NK-92 (cell line): ENCODE measurements around the gene TLR5.

ENCODE experiments used
- DNase-seq: peaks from one replicate; lab custom pipeline; 2025; ENCODE audit not compliant: unreplicated experiment; lab: John Stamatoyannopoulos, UW

TLR5 gene

DNA sequence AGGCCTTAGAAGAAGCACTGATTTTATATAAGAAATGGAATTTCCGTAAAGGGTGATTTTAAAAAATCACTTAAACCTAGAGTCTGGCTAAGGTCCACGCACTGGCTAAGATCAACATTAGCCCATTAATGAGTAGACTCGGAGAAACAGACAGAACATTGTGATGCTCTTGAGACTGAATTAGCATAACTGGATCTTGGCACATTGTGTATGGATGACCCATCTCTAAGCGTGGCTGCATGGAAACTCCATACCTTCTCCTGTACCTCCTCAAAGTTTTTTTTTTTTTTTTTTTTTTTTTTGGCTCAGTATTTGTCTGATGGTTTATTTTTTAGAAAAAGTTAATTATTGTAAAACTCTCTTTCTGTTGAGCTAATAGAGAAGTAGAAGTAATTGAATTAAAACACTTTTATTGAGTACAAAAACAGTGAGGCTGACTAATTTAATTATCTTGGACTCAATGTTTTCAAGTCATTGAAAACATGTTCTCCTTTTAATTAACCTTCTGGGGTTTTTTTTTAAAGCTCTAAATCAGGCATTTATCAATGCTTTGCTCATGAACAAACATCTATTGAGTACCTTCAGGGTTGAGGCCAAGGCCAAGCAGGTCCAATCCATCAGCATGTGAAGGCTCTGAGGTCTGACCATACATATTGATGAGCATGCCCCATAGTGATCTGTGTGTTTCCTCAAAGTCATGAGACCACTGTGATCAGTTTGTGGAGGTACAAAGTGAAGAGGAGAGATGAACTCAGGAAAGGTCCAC is 74.0 kb downstream of the TLR5 start:
- no peak for DNase-seq

DNA sequence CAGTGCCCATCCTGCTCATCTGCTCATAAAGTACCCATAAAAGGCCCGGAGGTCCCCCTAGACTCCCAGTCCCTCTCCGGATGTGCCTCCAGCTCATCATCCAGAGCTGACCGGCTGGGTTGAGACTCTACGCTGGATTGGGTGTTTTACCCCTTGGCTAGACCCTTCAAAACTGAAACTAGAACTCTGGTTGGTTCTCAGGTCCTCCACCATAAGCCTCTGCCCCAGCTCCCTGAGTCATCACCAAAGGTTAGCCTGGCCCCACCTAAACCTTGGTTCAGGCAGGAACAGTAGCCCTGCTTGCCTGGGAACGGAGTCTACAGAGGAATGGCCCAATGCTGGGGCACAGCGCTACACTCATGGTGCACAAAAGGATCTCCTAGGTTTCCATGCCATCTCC is 75.1 kb downstream of the TLR5 start:
- DNase-seq: no peak

DNA sequence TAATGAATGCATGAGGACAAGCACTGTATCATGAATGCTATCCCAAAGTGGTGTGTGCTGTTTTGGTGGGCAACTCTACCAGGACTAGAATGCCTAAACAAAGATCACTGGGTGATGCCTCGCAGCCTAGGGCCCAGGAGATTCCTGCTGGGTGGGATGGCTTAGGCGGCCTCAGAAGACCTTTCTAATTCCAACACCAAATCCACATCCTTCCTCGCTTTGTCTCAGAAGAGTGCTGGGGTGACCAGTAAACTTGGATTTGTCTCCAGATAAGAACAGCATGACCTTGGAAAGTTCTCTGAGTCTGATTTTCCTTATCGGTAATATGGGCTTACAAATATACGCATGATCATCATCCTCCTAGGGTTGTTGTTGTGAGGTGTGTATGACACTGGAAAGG is 76.6 kb downstream of the TLR5 start:
- DNase-seq: no peak

DNA sequence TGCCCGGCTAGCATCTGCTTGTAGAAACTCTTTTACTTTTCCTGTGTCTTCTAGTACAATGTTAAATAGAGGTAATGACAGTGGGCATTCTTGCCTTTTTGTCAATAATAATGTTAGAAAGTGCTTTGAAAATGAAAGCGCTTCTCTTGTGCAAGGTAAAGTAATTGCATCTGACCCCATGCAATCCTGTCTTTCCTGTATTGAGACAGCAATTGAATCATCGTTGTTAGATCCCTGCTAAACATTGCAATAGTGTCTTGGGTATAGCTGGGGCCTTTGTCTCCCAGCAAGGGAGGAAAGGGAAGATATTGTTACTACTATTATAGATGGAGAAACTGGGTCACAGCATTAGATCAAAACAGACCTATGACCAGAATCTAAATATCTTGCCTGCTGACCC is 80.9 kb downstream of the TLR5 start:
- no peak for DNase-seq

DNA sequence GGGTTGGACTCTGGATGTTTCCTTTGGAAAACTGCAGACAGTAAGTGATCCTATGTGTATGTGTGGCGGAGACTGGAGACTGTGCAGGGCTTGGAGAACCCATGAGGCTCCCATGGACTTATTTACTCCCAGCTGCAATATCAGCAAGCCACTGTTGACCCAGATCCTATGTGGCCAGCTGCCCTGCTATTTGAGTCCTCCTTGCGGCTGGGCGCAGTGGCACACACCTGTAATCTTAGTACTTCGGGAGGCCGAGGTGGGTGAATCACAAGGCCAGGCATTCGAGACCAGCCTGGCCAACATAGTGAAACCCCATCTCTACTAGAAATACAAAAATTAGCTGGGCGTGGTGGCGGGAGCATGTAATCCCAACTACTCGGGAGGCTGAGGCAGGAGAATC is 83.5 kb downstream of the TLR5 start:
- no peak for DNase-seq
